NCI-H2171 (cell line): Measurements from ENCODE around the gene SNCG.
"Not testable (repeated sequence)": the region's sequence is repeated elsewhere in the genome, so short reads cannot be mapped to it uniquely, and the experiment has no call there.

Source experiments
- DNase-seq: peaks from one replicate; lab custom pipeline; 2025; lab: John Stamatoyannopoulos, UW

SNCG gene

DNA sequence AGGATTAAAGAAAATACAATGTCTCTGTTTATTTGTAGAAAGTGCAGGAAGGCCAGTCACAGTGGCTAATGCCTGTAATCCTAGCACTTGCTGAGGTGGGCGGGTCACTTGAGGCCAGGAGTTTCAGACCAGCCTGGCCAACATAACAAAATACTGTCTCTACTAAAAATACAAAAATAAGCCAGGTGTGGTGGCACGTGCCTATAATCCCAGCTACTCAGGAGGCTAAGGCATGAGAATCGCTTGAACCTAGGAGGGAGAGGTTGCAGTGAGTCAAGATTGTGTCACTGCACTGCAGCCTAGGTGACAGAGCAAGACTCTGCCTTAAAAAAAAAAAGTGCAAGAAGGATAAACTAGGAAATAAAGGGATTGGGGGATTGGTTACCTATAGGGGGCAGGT, 20.1 kb downstream of the SNCG start:
- DNase-seq = not testable (repeated sequence)

DNA sequence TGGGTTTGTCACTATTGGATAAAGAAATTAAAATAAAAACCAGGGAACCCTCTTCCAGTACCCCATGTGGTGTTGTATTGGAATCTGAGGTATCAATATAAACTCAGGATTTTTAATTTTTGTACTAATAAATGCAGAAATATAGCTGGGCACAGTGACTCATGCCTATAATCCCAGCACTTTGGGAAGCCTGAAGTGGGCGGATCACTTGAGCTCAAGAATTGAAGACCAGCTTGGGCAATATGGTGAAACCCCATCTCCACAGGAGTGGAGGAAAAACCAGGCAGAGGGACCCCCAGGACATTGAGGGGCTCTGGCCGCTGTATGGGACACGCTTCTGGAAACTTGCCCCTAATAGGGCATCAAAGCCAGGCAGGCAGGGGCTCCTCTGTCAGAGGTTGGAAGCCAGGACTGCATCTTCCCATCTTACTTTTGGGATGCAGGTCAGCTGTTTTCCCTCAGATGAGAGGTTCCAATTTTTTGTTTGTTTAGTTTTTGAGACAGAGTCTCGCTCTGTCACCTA, 21.0 kb downstream of the SNCG start:
- DNase-seq = no peak

DNA sequence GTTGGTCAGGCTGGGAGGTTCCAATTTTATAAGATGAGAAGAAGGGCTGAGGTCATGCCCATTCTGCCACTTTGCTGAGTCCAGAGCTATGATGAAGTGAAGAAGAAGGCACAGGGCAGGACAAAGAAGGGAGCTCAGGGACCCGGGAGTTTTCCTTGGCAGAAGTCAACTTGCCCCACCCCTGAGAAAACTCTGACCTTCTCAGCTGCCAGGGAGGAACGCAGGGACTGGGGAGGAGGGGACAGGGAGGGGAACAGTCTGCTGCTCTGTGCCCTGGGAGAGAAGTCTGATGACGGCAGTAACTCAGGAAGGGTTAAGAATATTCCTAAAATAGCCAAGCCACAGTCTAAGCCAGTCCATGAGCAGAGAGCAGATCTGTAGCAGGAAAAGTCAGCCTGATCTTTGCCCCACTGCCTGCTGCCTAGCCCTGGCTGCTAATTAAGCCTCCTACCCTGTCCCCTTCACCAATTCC, 21.6 kb downstream of the SNCG start:
- DNase-seq = no peak

GRCh38 chr10:86981020-86981419, 22.6 kb downstream of the SNCG start:
- DNase-seq = not testable (repeated sequence)

DNA sequence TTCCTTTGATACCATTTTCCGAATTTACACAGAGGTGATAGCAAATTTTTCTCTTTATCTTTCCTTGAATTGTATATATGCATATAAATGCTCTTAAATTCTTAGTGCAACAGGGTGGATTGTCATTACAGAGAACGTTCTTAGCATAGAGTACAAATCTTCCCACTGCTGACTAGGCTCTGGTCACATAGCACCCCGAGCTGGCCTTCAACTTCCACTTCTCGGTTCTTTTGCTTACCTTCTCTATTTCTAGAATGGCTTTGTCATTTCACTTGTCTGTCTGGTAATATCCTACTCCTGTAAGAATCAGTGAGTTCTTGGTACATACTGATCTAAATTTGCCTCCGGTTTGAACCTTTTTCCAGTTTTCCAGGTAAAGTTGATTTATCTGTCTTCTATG, 23.3 kb downstream of the SNCG start:
- DNase-seq = no peak

- not testable (repeated sequence) for DNase-seq
Observed at GRCh38 chr10:86984498-86984897, 26.1 kb downstream of the SNCG start.

- no peak for DNase-seq
Observed at GRCh38 chr10:86988520-86988919, 30.1 kb downstream of the SNCG start.

DNA sequence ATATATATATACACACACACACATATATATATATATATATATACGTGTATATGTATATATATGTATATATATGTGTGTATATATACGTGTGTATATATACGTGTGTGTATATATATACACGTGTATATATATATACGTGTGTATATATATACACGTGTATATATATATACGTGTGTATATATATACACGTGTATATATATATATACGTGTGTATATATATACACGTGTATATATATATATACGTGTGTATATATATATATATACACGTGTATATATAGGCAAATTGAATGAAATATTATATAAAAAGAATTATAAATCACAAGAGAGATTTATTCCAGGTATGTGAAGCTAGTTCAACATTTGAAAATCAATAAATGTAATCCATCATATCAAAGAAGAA, 33.0 kb downstream of the SNCG start:
- DNase-seq = not testable (repeated sequence)

- no peak for DNase-seq
Observed at GRCh38 chr10:86992456-86992855, 34.1 kb downstream of the SNCG start.

DNA sequence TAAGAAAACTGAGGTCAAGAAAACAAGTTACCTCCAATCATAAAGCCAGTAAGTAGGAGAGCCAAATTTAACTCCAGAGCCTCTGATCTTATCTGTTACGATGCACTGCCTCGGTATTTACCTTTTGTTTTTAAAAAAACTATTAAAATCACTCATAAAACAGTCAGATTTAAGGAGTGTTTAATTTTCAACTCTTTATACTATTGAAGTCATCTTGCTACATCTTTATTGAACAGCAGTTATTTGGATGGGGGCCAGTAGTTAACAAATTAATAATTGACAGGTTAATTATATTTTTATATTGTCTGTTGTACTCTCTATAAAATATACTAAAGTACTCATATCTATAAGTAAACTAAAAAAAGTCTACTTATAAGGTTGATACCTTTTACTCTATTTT, 34.5 kb downstream of the SNCG start:
- DNase-seq = no peak

GRCh38 chr10:86999802-87000403, 41.5 kb downstream of the SNCG start:
- DNase-seq = not testable (repeated sequence)

DNA sequence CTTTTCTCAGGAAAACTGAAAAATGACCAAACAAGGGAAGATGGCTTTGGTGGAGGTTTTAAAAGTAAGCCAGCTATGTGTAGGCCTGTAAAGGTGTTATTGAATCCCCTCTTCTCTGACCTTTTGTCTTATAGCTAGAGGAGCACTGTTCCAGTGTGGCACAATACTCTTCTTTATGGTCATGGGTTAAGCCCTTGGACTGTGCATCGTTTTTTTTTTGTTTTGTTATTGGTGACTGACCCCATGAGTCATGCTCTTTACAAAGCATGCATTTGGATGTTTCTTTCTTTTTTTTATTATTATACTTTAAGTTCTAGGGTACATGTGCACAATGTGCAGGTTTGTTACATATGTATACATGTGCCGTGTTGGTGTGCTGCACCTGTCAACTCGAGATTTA, 42.1 kb downstream of the SNCG start:
- no peak for DNase-seq

DNA sequence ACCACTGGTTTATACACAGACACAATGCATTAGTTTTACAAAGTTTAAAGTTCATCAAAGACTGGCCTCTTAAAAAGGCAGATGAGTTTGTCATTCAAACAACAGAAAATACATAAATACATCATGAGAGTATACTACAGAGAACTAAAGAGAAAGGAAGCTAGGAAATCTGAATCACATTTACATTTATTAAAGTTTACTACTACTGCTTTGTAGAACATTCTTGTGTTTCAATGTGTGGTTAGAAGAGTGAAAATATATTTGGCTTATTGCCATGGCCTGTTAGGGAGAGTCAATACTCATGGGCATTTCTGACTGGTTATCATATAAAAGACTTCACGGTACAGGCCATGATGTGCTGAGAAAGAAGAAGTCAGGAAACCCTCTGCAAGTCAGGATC, 48.7 kb downstream of the SNCG start:
- DNase-seq = not testable (repeated sequence)

DNA sequence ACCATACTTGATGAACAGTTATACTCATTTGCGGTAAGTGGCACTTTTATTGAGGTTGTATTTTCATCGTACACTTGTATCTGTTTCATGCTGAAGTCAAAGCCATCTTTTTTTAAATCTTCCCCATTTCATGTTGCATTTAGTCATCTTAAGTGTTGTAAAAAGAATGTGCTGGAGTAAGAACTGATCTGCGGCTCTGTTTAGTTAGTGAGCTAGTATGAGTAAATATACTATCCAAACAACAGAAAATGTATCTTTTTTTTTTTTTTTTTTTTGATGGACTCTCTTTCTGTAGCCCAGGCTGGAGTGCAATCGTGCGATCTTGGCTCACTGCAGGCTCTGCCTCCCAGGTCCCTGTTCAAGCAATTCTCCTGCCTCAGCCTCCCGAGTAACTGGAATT, 49.3 kb downstream of the SNCG start:
- not testable (repeated sequence) for DNase-seq

DNA sequence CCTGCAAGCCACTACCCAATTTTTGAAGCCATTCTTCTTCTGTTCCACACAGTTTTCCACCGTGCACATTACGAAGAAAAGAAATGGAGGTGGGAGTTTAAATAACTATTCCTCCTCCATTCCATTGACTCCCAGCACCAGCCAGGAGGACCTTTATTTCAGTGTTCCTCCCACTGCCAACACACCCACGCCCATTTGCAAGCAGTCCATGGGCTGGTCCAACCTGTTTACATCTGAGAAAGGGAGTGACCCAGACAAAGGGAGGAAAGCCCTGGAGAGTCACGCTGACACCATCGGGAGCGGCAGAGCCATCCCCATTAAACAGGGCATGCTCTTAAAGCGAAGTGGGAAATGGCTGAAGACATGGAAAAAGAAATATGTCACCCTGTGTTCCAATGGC, 49.9 kb downstream of the SNCG start:
- DNase-seq = not testable (repeated sequence)

GRCh38 chr10:87009134-87009696, 50.8 kb downstream of the SNCG start:
- DNase-seq = not testable (repeated sequence)
